Neural cell (in vitro differentiated cells): ENCODE measurements around the gene TBC1D9. TPM values are rescaled to one million over a fixed set of nuclear protein-coding genes. Genes with fewer than 3 reads are reported as not detected.
A peak's percentile ranks its signal among the peaks of the same experiment; 100 is the strongest.

Experiments
- H2AFZ ChIP-seq: fragments of 200-600, 300-800 bp; sonication (generic), shearing (Covaris generic); 2 replicates; pipeline ENCODE4 v1.6.0; 2014; ENCODE audit warnings: low read depth, mild to moderate bottlenecking, antibody characterized with exemption, low read length, moderate library complexity
- H3F3A ChIP-seq: fragments of 200-600 bp; shearing (Covaris generic); 2 replicates; pipeline ENCODE4 v1.6.1; 2016; ENCODE audit warnings: mild to moderate bottlenecking, moderate library complexity, mixed read lengths, antibody characterized with exemption, low read length; ENCODE audit not compliant: insufficient read depth, poor library complexity, severe bottlenecking
- H3K27ac ChIP-seq: fragments of 200-600, 300-800 bp; sonication (generic), shearing (Covaris generic); 2 replicates; pipeline ENCODE4 v1.5.1; 2014; ENCODE audit warnings: mild to moderate bottlenecking, low read length, moderate library complexity
- H3K27me3 ChIP-seq: fragments of 300-800, 200-600 bp; sonication (generic), shearing (Covaris generic); 2 replicates; pipeline ENCODE4 v1.6.0; 2014; ENCODE audit warnings: mild to moderate bottlenecking, low read depth, low read length, moderate library complexity; ENCODE audit not compliant: insufficient read depth
- H3K36me3 ChIP-seq: fragments of 300-800, 200-600 bp; sonication (generic), shearing (Covaris generic); 2 replicates; pipeline ENCODE4 v1.5.1; 2014; ENCODE audit warnings: mild to moderate bottlenecking, antibody characterized with exemption, low read length, moderate library complexity; ENCODE audit not compliant: insufficient read depth
- H3K4me2 ChIP-seq: fragments of 300-800, 200-600 bp; sonication (generic), shearing (Covaris generic); 2 replicates; pipeline ENCODE4 v1.6.0; 2014; ENCODE audit warnings: mild to moderate bottlenecking, low read length
- H3K4me3 ChIP-seq: fragments of 300-800, 200-600 bp; sonication (generic), shearing (Covaris generic); 2 replicates; pipeline ENCODE4 v1.5.1; 2014; ENCODE audit warnings: mild to moderate bottlenecking, low read length, moderate library complexity
- H3K79me2 ChIP-seq: fragments of 200-600 bp; shearing (Covaris generic); replicated peaks from 2 replicates; pipeline ENCODE4 v1.6.0; 2014; ENCODE audit warnings: mild to moderate bottlenecking, low read length, moderate library complexity; ENCODE audit not compliant: insufficient read depth
- H3K9ac ChIP-seq: fragments of 300-800, 200-600 bp; sonication (generic), shearing (Covaris generic); 2 replicates; pipeline ENCODE4 v1.6.1; 2016; ENCODE audit warnings: mild to moderate bottlenecking, low read length, mixed read lengths
- H3K9me2 ChIP-seq: fragments of 200-600 bp; shearing (Covaris generic); 2 replicates; pipeline ENCODE4 v1.6.1; 2016; ENCODE audit warnings: mild to moderate bottlenecking, low read length, mixed read lengths; ENCODE audit not compliant: insufficient read depth
- H3K9me3 ChIP-seq: fragments of 200-600, 300-800 bp; sonication (generic), shearing (Covaris generic); 2 replicates; pipeline ENCODE4 v1.6.1; 2016; ENCODE audit warnings: mild to moderate bottlenecking, mixed run types, low read length, moderate library complexity, mixed read lengths
- H4K20me1 ChIP-seq: fragments of 200-600 bp; shearing (Covaris generic); 2 replicates; pipeline ENCODE4 v1.6.1; 2016; ENCODE audit warnings: mild to moderate bottlenecking, mixed run types; ENCODE audit not compliant: insufficient read depth
- EP300 ChIP-seq: fragments of 450-650 bp; conservative IDR thresholded peaks from 2 replicates; pipeline ENCODE4 v1.6.1; 2014; ENCODE audit warnings: antibody characterized with exemption, mild to moderate bottlenecking, moderate library complexity; ENCODE audit not compliant: poor library complexity, severe bottlenecking
- EZH2 ChIP-seq: fragments of 200-600, 300-800 bp; shearing (Covaris generic), sonication (generic); IDR thresholded peaks from 2 replicates; pipeline ENCODE4 v1.6.1; 2014; ENCODE audit warnings: antibody characterized with exemption, low read length, borderline replicate concordance, mild to moderate bottlenecking; ENCODE audit not compliant: insufficient read depth, poor library complexity, severe bottlenecking
- MXI1 ChIP-seq: fragments of 450-650 bp; conservative IDR thresholded peaks from 2 replicates; pipeline ENCODE4 v1.6.1; 2014; ENCODE audit warnings: antibody characterized with exemption, mild to moderate bottlenecking; ENCODE audit not compliant: poor library complexity, severe bottlenecking
- POLR2AphosphoS5 ChIP-seq: IDR thresholded peaks from 2 replicates; pipeline ENCODE4 v1.6.1; 2012
- RAD21 ChIP-seq: fragments of 450-650 bp; conservative IDR thresholded peaks from 2 replicates; pipeline ENCODE4 v1.6.1; 2014; ENCODE audit warnings: antibody characterized with exemption, mild to moderate bottlenecking, moderate library complexity
- SMC3 ChIP-seq: fragments of 450-650 bp; conservative IDR thresholded peaks from 2 replicates; pipeline ENCODE4 v1.6.1; 2014; ENCODE audit warnings: antibody characterized with exemption, mild to moderate bottlenecking, moderate library complexity; ENCODE audit not compliant: poor library complexity
- TAF1 ChIP-seq: IDR thresholded peaks from 2 replicates; pipeline ENCODE4 v1.6.1; 2012; ENCODE audit warnings: low read depth
- polyA plus RNA-seq: library from polyadenylated mRNA; depleted of rRNA; stranded (reverse); fragments of >200 nt; gene quantifications from 2 replicates; pipeline ENCODE4 v1.2.3, GENCODE V29; 2014
- TF ChIP-seq, protein P1 (sequence below): IDR thresholded peaks from 2 replicates; pipeline ENCODE4 v1.6.1; 2012; ENCODE audit warnings: borderline replicate concordance
- TF ChIP-seq, protein P2 (sequence below): fragments of 450-650 bp; IDR thresholded peaks from 2 replicates; pipeline ENCODE4 v1.5.1; 2014; ENCODE audit warnings: antibody characterized with exemption, mild to moderate bottlenecking, moderate library complexity; ENCODE audit not compliant: poor library complexity, severe bottlenecking

TBC1D9 gene
- polyA plus RNA-seq, 1 donor from 2014 or later: 42.8 TPM

DNA sequence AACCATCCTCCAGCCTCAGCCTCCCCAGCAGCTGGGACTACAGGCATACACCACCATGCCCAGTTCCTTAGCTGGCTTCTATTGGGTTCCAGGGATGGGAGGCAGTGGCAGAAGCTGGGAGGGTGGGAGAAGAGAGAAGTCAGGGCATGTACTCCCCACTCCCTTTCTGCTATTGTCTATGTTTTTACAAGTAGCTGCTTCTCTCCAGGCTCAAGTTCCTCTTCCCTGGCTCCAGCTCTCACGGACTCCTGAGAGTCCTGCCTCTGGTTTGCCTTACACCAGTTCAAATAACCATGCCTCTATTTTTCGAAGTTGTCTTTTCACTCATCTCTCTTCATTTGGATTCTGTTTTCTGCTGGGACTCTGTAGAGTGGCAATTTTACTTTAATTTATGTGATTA lies 2.9 kb downstream of the TBC1D9 start:
- H3K27ac ChIP-seq: no peak overlapping the region
- no peak overlapping the region for H3K9ac ChIP-seq
- H3F3A ChIP-seq: peaks cover 2% of the 10 kb centered on the region
- H3K79me2 ChIP-seq: peaks cover 75% of the 10 kb centered on the region
- peak overlapping the region; percentile 100 for H3K4me3 ChIP-seq
- no peaks in the 10 kb centered on the region for H3K27me3 ChIP-seq
- no peak overlapping the region for H3K4me2 ChIP-seq
- peaks cover 3% of the 10 kb centered on the region for H3K9me3 ChIP-seq
- H3K36me3 ChIP-seq: peaks cover 4% of the 10 kb centered on the region
- TF ChIP-seq TAF1 (no peak), POLR2AphosphoS5 (no peak), SMC3 (no peak), RAD21 (no peak), MXI1 (no peak), EP300 (no peak), EZH2 (no peak)
- TF ChIP-seq, protein P1, sequence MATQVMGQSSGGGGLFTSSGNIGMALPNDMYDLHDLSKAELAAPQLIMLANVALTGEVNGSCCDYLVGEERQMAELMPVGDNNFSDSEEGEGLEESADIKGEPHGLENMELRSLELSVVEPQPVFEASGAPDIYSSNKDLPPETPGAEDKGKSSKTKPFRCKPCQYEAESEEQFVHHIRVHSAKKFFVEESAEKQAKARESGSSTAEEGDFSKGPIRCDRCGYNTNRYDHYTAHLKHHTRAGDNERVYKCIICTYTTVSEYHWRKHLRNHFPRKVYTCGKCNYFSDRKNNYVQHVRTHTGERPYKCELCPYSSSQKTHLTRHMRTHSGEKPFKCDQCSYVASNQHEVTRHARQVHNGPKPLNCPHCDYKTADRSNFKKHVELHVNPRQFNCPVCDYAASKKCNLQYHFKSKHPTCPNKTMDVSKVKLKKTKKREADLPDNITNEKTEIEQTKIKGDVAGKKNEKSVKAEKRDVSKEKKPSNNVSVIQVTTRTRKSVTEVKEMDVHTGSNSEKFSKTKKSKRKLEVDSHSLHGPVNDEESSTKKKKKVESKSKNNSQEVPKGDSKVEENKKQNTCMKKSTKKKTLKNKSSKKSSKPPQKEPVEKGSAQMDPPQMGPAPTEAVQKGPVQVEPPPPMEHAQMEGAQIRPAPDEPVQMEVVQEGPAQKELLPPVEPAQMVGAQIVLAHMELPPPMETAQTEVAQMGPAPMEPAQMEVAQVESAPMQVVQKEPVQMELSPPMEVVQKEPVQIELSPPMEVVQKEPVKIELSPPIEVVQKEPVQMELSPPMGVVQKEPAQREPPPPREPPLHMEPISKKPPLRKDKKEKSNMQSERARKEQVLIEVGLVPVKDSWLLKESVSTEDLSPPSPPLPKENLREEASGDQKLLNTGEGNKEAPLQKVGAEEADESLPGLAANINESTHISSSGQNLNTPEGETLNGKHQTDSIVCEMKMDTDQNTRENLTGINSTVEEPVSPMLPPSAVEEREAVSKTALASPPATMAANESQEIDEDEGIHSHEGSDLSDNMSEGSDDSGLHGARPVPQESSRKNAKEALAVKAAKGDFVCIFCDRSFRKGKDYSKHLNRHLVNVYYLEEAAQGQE: no peak
- TF ChIP-seq, protein P2, sequence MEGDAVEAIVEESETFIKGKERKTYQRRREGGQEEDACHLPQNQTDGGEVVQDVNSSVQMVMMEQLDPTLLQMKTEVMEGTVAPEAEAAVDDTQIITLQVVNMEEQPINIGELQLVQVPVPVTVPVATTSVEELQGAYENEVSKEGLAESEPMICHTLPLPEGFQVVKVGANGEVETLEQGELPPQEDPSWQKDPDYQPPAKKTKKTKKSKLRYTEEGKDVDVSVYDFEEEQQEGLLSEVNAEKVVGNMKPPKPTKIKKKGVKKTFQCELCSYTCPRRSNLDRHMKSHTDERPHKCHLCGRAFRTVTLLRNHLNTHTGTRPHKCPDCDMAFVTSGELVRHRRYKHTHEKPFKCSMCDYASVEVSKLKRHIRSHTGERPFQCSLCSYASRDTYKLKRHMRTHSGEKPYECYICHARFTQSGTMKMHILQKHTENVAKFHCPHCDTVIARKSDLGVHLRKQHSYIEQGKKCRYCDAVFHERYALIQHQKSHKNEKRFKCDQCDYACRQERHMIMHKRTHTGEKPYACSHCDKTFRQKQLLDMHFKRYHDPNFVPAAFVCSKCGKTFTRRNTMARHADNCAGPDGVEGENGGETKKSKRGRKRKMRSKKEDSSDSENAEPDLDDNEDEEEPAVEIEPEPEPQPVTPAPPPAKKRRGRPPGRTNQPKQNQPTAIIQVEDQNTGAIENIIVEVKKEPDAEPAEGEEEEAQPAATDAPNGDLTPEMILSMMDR: no peak
- H3K9me2 ChIP-seq: no peaks in the 10 kb centered on the region
- no peak overlapping the region for H2AFZ ChIP-seq
- no peaks in the 10 kb centered on the region for H4K20me1 ChIP-seq

DNA sequence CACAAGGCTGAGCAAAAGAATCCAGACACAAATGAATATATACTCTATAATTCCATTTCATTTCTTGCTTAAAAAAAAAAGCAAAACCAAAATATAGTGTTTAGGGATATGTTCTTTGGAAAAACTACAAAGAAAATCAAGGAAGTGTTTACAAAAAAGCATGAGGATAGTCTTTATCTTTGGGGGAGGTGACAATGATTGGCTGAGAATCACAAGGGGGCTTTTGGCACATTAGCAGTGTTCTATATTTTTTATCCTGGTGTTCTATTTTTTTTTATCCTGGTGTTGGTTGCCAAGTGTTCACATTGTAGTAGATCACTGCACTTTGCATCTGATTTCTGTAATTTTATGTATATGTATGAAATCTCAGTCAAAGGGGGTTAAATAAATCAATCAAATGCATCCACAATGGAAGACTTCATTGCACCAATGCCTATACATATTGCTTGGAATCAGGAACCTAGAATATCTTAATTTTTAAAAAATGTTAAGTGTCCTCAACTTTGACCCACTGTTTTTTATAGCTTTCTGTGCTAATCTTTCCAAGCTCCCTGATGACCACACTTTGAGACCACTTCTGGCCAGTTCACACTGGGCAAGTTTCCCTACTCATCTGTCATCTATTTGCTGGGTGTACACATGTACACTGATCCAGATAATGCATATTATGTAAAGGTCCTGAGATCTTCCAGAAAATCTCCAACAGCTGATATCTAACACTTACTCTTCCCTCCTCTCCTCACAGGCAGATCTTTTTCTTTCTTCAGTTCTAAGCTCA lies 3.7 kb downstream of the TBC1D9 start:
- H3K4me2 ChIP-seq: no peak overlapping the region
- H3K4me3 ChIP-seq: peak overlapping the region; percentile 100
- H2AFZ ChIP-seq: no peak overlapping the region
- TF ChIP-seq, protein P1: no peak
- TF ChIP-seq TAF1 (no peak), SMC3 (no peak)
- H3K9me2 ChIP-seq: no peaks in the 10 kb centered on the region
- H3K9me3 ChIP-seq: peaks cover 3% of the 10 kb centered on the region
- no peak overlapping the region for H3K27ac ChIP-seq
- no peaks in the 10 kb centered on the region for H3K27me3 ChIP-seq
- H3K36me3 ChIP-seq: peaks cover 4% of the 10 kb centered on the region
- peaks cover 83% of the 10 kb centered on the region for H3K79me2 ChIP-seq
- peaks cover 2% of the 10 kb centered on the region for H3F3A ChIP-seq
- H3K9ac ChIP-seq: no peak overlapping the region
- H4K20me1 ChIP-seq: no peaks in the 10 kb centered on the region
